K562 (cell line): ENCODE results near the gene TLR6. TPM values are rescaled to one million over a fixed set of nuclear protein-coding genes. Genes with fewer than 3 reads are reported as not detected.
"Not testable (repeated sequence)": the region's sequence is repeated elsewhere in the genome, so short reads cannot be mapped to it uniquely, and the experiment has no call there.

Experiments
- ATAC-seq: fragments of 200-7000 bp; cut with Tn5 transposase; 3 replicates; pipeline ENCODE4 v1.9.1; 2020; ENCODE audit warnings: moderate library complexity
- BruUV-seq: library from RNA; stranded (reverse); fragments of 400-500 nt; replicated peaks from 2 replicates; lab custom pipeline; 2021; lab: Mats Ljungman, UMichigan
- CTCF ChIA-PET: fragments of 300-600 bp; formaldehyde crosslinking; extraction: SDS; loops from one replicate; lab custom pipeline; 2021; ENCODE audit warnings: low intra/inter-chr PET ratio; lab: Yijun Ruan, JAX
- POLR2A ChIA-PET: fragments of 300-600, 350-650 bp; sonication (Branson Sonifier 250); formaldehyde crosslinking; extraction: SDS; loops from one replicate; lab custom pipeline; 2021; ENCODE audit warnings: antibody characterized with exemption, inconsistent platforms; lab: Yijun Ruan, JAX
- DNase-seq, 4 experiments: peaks; one replicate each; pipeline versions ENCODE4 v3.0.0 to v3.0.0-alpha.2; 2011 to 2018; ENCODE audit warnings: low spot score in 3 of 4, mixed read lengths in 3 of 4; ENCODE audit errors: extremely low read depth in 1 of 4
- FAIRE-seq: peaks from 2 replicates; lab custom pipeline; 2011; peaks lifted over from hg19 to GRCh38; lab: Jason Lieb, UNC
- H2AFZ ChIP-seq: 2 replicates; pipeline ENCODE4 v1.6.0; 2011; ENCODE audit warnings: low read depth, low read length, control low read depth, inconsistent platforms
- H3K27ac ChIP-seq: fragments of 200-600 bp; 3 replicates; pipeline ENCODE4 v1.8.0; 2011; ENCODE audit warnings: low read depth, mild to moderate bottlenecking, control low read depth, inconsistent platforms, low read length, moderate library complexity, mixed read lengths; ENCODE audit errors: extremely low read depth
- H3K27me3 ChIP-seq, 2 experiments: fragments of 300-600 bp in 1 of 2; 2 replicates in 1 of 2; 3 replicates in 1 of 2; pipeline versions ENCODE4 v1.6.0 to v1.8.0; 2011; ENCODE audit warnings: inconsistent platforms in 2 of 2, low read length in 2 of 2, mild to moderate bottlenecking in 1 of 2, mixed read lengths in 1 of 2, moderate library complexity in 1 of 2; ENCODE audit not compliant: control insufficient read depth in 2 of 2, insufficient read depth in 2 of 2
- H3K36me3 ChIP-seq: fragments of 300-600 bp; 3 replicates; pipeline ENCODE4 v1.8.0; 2011; ENCODE audit warnings: mild to moderate bottlenecking, low read length, inconsistent platforms; ENCODE audit not compliant: control insufficient read depth, insufficient read depth
- H3K4me1 ChIP-seq, 2 experiments: fragments of 200-600 bp in 1 of 2; replicated peaks in 1 of 2; 2 replicates in 1 of 2; 3 replicates in 1 of 2; pipeline versions ENCODE4 v1.5.1 to v1.8.0; 2011; ENCODE audit warnings: inconsistent platforms in 2 of 2, low read length in 2 of 2, mild to moderate bottlenecking in 1 of 2, mixed read lengths in 1 of 2, moderate library complexity in 1 of 2; ENCODE audit not compliant: control insufficient read depth in 2 of 2, insufficient read depth in 2 of 2
- H3K4me2 ChIP-seq: 2 replicates; pipeline ENCODE4 v1.6.1; 2011; ENCODE audit warnings: low read length, control low read depth, inconsistent platforms, mixed read lengths; ENCODE audit not compliant: insufficient read depth
- H3K4me3 ChIP-seq: fragments of 200-600 bp; sonication (generic), shearing (Covaris generic); 2 replicates; pipeline ENCODE4 v1.5.1; 2016; ENCODE audit warnings: control low read depth, inconsistent platforms
- H3K79me2 ChIP-seq: fragments of 200-600 bp; 3 replicates; pipeline ENCODE4 v1.8.0; 2011; ENCODE audit warnings: low read length, inconsistent platforms; ENCODE audit not compliant: control insufficient read depth, insufficient read depth
- H3K9ac ChIP-seq, 2 experiments: 2 replicates each; pipeline versions ENCODE4 v1.6.0 to v1.6.1; 2011; ENCODE audit warnings: low read depth in 2 of 2, low read length in 2 of 2, control low read depth in 1 of 2, inconsistent platforms in 1 of 2, mild to moderate bottlenecking in 1 of 2, mixed read lengths in 1 of 2; ENCODE audit not compliant: insufficient read depth in 1 of 2
- H3K9me1 ChIP-seq: one replicate; pipeline ENCODE4 v1.6.0; 2011; ENCODE audit warnings: inconsistent platforms, mild to moderate bottlenecking, low read length, moderate library complexity; ENCODE audit not compliant: control insufficient read depth, insufficient read depth
- H3K9me3 ChIP-seq: replicated peaks from 2 replicates; pipeline ENCODE4 v1.5.1; 2011; ENCODE audit warnings: low read depth, low read length, inconsistent platforms; ENCODE audit not compliant: control insufficient read depth, insufficient read depth
- H4K20me1 ChIP-seq: replicated peaks from 2 replicates; pipeline ENCODE4 v1.6.1; 2011; ENCODE audit warnings: low read length, inconsistent platforms, mixed read lengths; ENCODE audit not compliant: control insufficient read depth, insufficient read depth
- RFX1 ChIP-seq: fragments of 450-650 bp; IDR thresholded peaks from 2 replicates; pipeline ENCODE4 v1.6.1; 2016; ENCODE audit warnings: mild to moderate bottlenecking, moderate library complexity
- ZNF589 ChIP-seq: fragments of 200-800 bp; sonication (Bioruptor generic); IDR thresholded peaks from 2 replicates; pipeline ENCODE4 v1.6.1; 2016; ENCODE audit warnings: low read depth, missing genetic modification characterization, missing compliant biosample characterization
- whole genome bisulfite sequencing: fragments of 100-300 bp; shearing (Covaris generic); methylation state at CpG from one replicate; pipeline ENCODE4 v1.1.6; 2016; ENCODE audit warnings: low coverage, mixed read lengths; ENCODE audit not compliant: insufficient coverage; ENCODE audit errors: missing lambda C conversion rate; 5-methylcytosine and 5-hydroxymethylcytosine counted together
- in situ Hi-C: fragments of 300-500 bp; cut with MboI; formaldehyde crosslinking; loops from 4 replicates; pipeline ENCODE4 v1.15.0; 2018; ENCODE audit warnings: inconsistent platforms, mixed read lengths
- intact Hi-C: fragments of 100-400 bp; cut with micrococcal nuclease; formaldehyde crosslinking; loops from 2 replicates; pipeline ENCODE4 v1.14.2; 2022
- polyA plus RNA-seq, 8 experiments: library from polyadenylated mRNA; depleted of rRNA in 4 of 8; stranded (reverse) in 5 of 8; unstranded in 3 of 8; fragments of >200 nt; fragmentation: Nextera tagmentation in 2 of 8; fragmentation: Illumina TruSeq in 1 of 8; extraction: Ambion mirVana in 2 of 8; extraction: Trizol in 1 of 8; gene quantifications; 2 replicates each; pipeline versions ENCODE4 v1.2.1 to v1.2.3, GENCODE V29; 2011 to 2014; ENCODE audit warnings: inconsistent platforms in 1 of 8, missing spikeins in 1 of 8
- total RNA-seq, 7 experiments: library from RNA; depleted of rRNA in 6 of 7; stranded (reverse); fragments of >200 nt in 6 of 7; fragmentation: Illumina TruSeq in 2 of 7; extraction: Trizol in 2 of 7; gene quantifications; 2 replicates each; pipeline versions ENCODE4 v1.2.1 to v1.2.3, GENCODE V29; 2011 to 2021; ENCODE audit warnings: low replicate concordance in 1 of 7
- TF ChIP-seq, protein P1 (sequence below): fragments of 450-650 bp; IDR thresholded peaks from 2 replicates; pipeline ENCODE4 v1.6.1; 2016

The TLR6 gene
- total and polyA plus RNA-seq, 9 of the 15 experiments (the other 6 are each of a cell fraction or from before 2014, with no cell fraction given): 0.08 to 1.9 (median 0.91) TPM

- ChIA-PET CTCF (no interaction called here), POLR2A (no interaction called here)
- Histone ChIP-seq H3K9me1 (no peaks in the 10 kb centered on the region), H3K36me3 (no peaks in the 10 kb centered on the region), H3K9me3 (no peaks in the 10 kb centered on the region)
- no TSS peak for BruUV-seq
- in situ Hi-C loops (no loop called here), intact Hi-C loops (no loop called here)
- DNase-seq (no peak), ATAC-seq (no peak)
- WGBS: 1% methylated on average over 6 of the region's 6 CpGs
- TF ChIP-seq RFX1 (peak; percentile 70), ZNF589 (no peak)
- TF ChIP-seq, protein P1, sequence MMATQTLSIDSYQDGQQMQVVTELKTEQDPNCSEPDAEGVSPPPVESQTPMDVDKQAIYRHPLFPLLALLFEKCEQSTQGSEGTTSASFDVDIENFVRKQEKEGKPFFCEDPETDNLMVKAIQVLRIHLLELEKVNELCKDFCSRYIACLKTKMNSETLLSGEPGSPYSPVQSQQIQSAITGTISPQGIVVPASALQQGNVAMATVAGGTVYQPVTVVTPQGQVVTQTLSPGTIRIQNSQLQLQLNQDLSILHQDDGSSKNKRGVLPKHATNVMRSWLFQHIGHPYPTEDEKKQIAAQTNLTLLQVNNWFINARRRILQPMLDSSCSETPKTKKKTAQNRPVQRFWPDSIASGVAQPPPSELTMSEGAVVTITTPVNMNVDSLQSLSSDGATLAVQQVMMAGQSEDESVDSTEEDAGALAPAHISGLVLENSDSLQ: peak; percentile 52
- TF ChIP-seq, all 486 proteins: peak for 2
- Histone ChIP-seq H3K79me2 (no peaks in the 10 kb centered on the region), H3K4me3 (no peak overlapping the region), H3K9ac (no peak overlapping the region), H2AFZ (no peak overlapping the region), H3K27me3 (no peaks in the 10 kb centered on the region), H3K4me2 (no peak overlapping the region), H4K20me1 (no peaks in the 10 kb centered on the region), H3K4me1 (no peaks in the 10 kb centered on the region), H3K27ac (no peak overlapping the region)
- no peak for FAIRE-seq
These were observed 45.3 kb downstream of the TLR6 start for GRCh38 chr4:38811297-38811696.

DNA sequence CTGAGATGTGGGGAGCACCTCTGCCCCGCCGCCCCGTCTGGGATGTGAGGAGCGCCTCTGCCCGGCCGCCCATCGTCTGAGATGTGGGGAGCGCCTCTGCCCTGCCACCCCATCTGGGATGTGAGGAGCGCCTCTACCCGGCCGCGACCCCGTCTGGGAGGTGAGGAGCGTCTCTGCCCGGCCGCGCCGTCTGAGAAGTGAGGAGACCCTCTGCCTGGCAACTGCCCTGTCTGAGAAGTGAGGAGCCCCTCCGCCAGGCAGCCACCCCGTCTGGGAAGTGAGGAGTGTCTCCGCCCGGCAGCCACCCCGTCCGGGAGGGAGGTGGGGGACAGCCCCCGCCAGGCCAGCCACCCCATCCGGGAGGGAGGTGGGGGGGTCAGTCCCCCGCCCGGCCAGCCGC lies 49.2 kb downstream of the TLR6 start:
- CTCF ChIA-PET, H3K79me2 ChIP-seq, POLR2A ChIA-PET, H3K4me2 ChIP-seq, DNase-seq, H4K20me1 ChIP-seq, H3K4me1 ChIP-seq, intact Hi-C loops, H2AFZ ChIP-seq, H3K9me3 ChIP-seq, H3K9me1 ChIP-seq, BruUV-seq, ATAC-seq, H3K4me3 ChIP-seq, FAIRE-seq, H3K36me3 ChIP-seq, H3K9ac ChIP-seq, H3K27me3 ChIP-seq, in situ Hi-C loops, H3K27ac ChIP-seq: not testable (repeated sequence)
- WGBS: 60% methylated on average over 16 of the region's 29 CpGs

- H3K79me2 ChIP-seq, ATAC-seq, DNase-seq, H4K20me1 ChIP-seq, in situ Hi-C loops, POLR2A ChIA-PET, H3K9me1 ChIP-seq, H3K4me3 ChIP-seq, intact Hi-C loops, H3K27me3 ChIP-seq, H3K9me3 ChIP-seq, H2AFZ ChIP-seq, H3K36me3 ChIP-seq, FAIRE-seq, H3K9ac ChIP-seq, BruUV-seq, H3K4me2 ChIP-seq, H3K4me1 ChIP-seq, CTCF ChIA-PET, H3K27ac ChIP-seq: not testable (repeated sequence)
- WGBS: 74% methylated on average over 7 of the region's 9 CpGs
These were observed 50.4 kb downstream of the TLR6 start for GRCh38 chr4:38806251-38806650.
